Common myeloid progenitor, CD34-positive (primary cell): ENCODE measurements around the gene CALML4.

Source experiments
- CTCF ChIA-PET: fragments of 350-600 bp; sonication (Branson Sonifier 250); formaldehyde crosslinking; loops from one replicate; lab custom pipeline; 2021; ENCODE audit warnings: antibody characterized with exemption; lab: Charles Lee
- POLR2A ChIA-PET: fragments of 350-600 bp; sonication (Branson Sonifier 250); formaldehyde crosslinking; loops from one replicate; lab custom pipeline; 2021; ENCODE audit warnings: antibody characterized with exemption; lab: Charles Lee
- DNase-seq, 3 donors: peaks; one replicate each; pipeline versions ENCODE4 v3.0.0 to v3.0.0-alpha.2; 2013
- H3K27ac ChIP-seq, 2 experiments: 1 replicate in 1 of 2; 2 replicates in 1 of 2; pipeline ENCODE4 v1.7.0; 2013; ENCODE audit warnings: inconsistent platforms in 2 of 2, low read length in 2 of 2, mild to moderate bottlenecking in 2 of 2, low read depth in 1 of 2, moderate library complexity in 1 of 2; ENCODE audit not compliant: severe bottlenecking in 2 of 2, insufficient read depth in 1 of 2, poor library complexity in 1 of 2
- H3K27me3 ChIP-seq, 5 experiments: replicated peaks in 2 of 5; 1 replicate in 3 of 5; 2 replicates in 2 of 5; pipeline versions ENCODE4 v1.6.1 to v1.7.0; 2013; ENCODE audit warnings: low read length in 4 of 5, mild to moderate bottlenecking in 2 of 5, moderate library complexity in 2 of 5, inconsistent platforms in 1 of 5; ENCODE audit not compliant: insufficient read depth in 5 of 5, control insufficient read depth in 4 of 5
- H3K36me3 ChIP-seq, 4 experiments: 1 replicate in 2 of 4; 2 replicates in 2 of 4; pipeline versions ENCODE4 v1.6.1 to v1.7.0; 2013; ENCODE audit warnings: low read length in 3 of 4, control low read depth in 1 of 4, mild to moderate bottlenecking in 1 of 4; ENCODE audit not compliant: control insufficient read depth in 4 of 4, insufficient read depth in 4 of 4
- H3K4me1 ChIP-seq, 4 experiments: 1 replicate in 3 of 4; 2 replicates in 1 of 4; pipeline versions ENCODE4 v1.6.1 to v1.7.1; 2013; ENCODE audit warnings: low read length in 3 of 4, mild to moderate bottlenecking in 3 of 4, control low read depth in 1 of 4, inconsistent platforms in 1 of 4, moderate library complexity in 1 of 4; ENCODE audit not compliant: control insufficient read depth in 4 of 4, insufficient read depth in 4 of 4; ENCODE audit errors: control extremely low read depth in 1 of 4
- H3K4me3 ChIP-seq, 7 experiments: 1 replicate in 4 of 7; 2 replicates in 3 of 7; pipeline versions ENCODE4 v1.5.1 to v1.7.0; 2013; ENCODE audit warnings: mild to moderate bottlenecking in 7 of 7, low read length in 6 of 7, moderate library complexity in 6 of 7, inconsistent platforms in 2 of 7, low read depth in 2 of 7, control low read depth in 1 of 7; ENCODE audit not compliant: insufficient read depth in 4 of 7, control insufficient read depth in 1 of 7; ENCODE audit errors: extremely low read depth in 1 of 7
- H3K9me3 ChIP-seq, 5 experiments: 1 replicate in 4 of 5; 2 replicates in 1 of 5; pipeline versions ENCODE4 v1.6.1 to v1.7.1; 2013; ENCODE audit warnings: low read length in 4 of 5, mild to moderate bottlenecking in 2 of 5, inconsistent platforms in 1 of 5, low read depth in 1 of 5, moderate library complexity in 1 of 5; ENCODE audit not compliant: control insufficient read depth in 4 of 5, insufficient read depth in 2 of 5; ENCODE audit errors: control extremely low read depth in 1 of 5
- WGBS: methylation state at CpG from one replicate; pipeline ENCODE4 v1.1.5; 2013; ENCODE audit not compliant: insufficient coverage; 5-methylcytosine and 5-hydroxymethylcytosine counted together

The CALML4 gene

GRCh38 chr15:68230157-68231100 is 25.3 kb upstream of the CALML4 start:
- Histone ChIP-seq H3K9me3 (no peaks in the 10 kb centered on the region), H3K27me3 (no peaks in the 10 kb centered on the region), H3K4me1 (peaks cover 0 to 48% (median 26%) of the 10 kb centered on the region in 4 experiments), H3K4me3 (peak overlapping the region in 6 of 7 experiments; percentile 54 to 84 (median 80)), H3K27ac (no peak overlapping the region), H3K36me3 (no peaks in the 10 kb centered on the region)
- ChIA-PET CTCF (interaction anchor here (1.0 to 1.9 kb wide), 6 partner anchors 8 to 76 kb away, joined by 3 to 7 read pairs (median 4); no protein-coding TSS in a partner anchor), POLR2A (no interaction called here)
- WGBS = 64% methylated on average over 20 of the region's 20 CpGs
- DNase-seq = peak in 2 of 3 donors; percentile 44 to 52

- WGBS = 0% methylated on average over 44 of the region's 82 CpGs
These were observed 24.4 kb upstream of the CALML4 start, which contains the start of gene CLN6 for GRCh38 chr15:68229386-68230156. CLN6 (minus strand) TSS chr15:68229728; CDS start chr15:68229584, 144 bp downstream.

DNA sequence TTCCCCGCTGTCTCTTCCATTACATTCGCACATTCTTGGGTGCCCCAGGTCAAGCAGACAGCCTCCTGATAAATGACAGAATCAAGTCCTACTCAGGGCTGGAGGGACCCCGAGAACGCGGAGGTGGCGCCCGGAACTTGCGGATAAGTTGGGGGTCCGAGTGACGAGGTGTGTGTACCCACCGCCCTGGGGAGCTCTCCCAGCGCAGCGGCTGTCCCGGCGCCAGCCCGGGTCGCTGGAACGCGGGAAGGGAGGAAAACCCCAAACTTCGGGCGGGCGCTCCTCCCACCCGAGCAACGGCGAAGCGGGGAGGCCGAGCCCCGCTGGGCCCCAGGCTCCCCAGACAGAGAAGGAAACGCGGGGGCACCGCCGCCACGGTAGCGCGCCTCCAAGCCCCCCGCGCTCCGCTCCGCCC is 23.8 kb upstream of the CALML4 start:
- Histone ChIP-seq H3K36me3 (no peaks in the 10 kb centered on the region), H3K27ac (peak overlapping the region in 1 of 2 experiments; percentile 64), H3K9me3 (no peaks in the 10 kb centered on the region), H3K27me3 (no peaks in the 10 kb centered on the region), H3K4me1 (peaks cover 0 to 59% (median 36%) of the 10 kb centered on the region in 4 experiments), H3K4me3 (peak overlapping the region; percentile 53 to 84 (median 80))
- POLR2A ChIA-PET = interaction anchor here (1.0 kb wide), 1 partner anchor 48 kb away, joined by 3 read pairs; the partner anchor contains the start of gene FEM1B
- CTCF ChIA-PET = interaction anchor here (1.2 to 1.9 kb wide), 3 partner anchors 16 to 34 kb away, joined by 3 to 7 read pairs (median 4); no protein-coding TSS in a partner anchor
- no peak for DNase-seq
- WGBS = 0% methylated on average over 32 of the region's 39 CpGs

More at GRCh38 chr15:68229386-68230156, 24.4 kb upstream of the CALML4 start, which contains the start of gene CLN6:
- Histone ChIP-seq H3K4me1 (peaks cover 0 to 56% (median 32%) of the 10 kb centered on the region in 4 experiments), H3K27ac (peak within 1 kb of the TSS in 1 of 2 experiments; percentile 64), H3K27me3 (no peaks in the 10 kb centered on the region), H3K4me3 (peak within 1 kb of the TSS; percentile 62 to 84 (median 80)), H3K9me3 (no peaks in the 10 kb centered on the region), H3K36me3 (no peaks in the 10 kb centered on the region)
- DNase-seq = peak; percentile 80 to 94 (median 91)
- CTCF ChIA-PET = interaction anchor here (1.0 to 1.9 kb wide), 6 partner anchors 8 to 75 kb away, joined by 3 to 7 read pairs (median 4); no protein-coding TSS in a partner anchor
- POLR2A ChIA-PET = interaction anchor here (1.0 kb wide), 1 partner anchor 48 kb away, joined by 3 read pairs; the partner anchor contains the start of gene FEM1B

DNA sequence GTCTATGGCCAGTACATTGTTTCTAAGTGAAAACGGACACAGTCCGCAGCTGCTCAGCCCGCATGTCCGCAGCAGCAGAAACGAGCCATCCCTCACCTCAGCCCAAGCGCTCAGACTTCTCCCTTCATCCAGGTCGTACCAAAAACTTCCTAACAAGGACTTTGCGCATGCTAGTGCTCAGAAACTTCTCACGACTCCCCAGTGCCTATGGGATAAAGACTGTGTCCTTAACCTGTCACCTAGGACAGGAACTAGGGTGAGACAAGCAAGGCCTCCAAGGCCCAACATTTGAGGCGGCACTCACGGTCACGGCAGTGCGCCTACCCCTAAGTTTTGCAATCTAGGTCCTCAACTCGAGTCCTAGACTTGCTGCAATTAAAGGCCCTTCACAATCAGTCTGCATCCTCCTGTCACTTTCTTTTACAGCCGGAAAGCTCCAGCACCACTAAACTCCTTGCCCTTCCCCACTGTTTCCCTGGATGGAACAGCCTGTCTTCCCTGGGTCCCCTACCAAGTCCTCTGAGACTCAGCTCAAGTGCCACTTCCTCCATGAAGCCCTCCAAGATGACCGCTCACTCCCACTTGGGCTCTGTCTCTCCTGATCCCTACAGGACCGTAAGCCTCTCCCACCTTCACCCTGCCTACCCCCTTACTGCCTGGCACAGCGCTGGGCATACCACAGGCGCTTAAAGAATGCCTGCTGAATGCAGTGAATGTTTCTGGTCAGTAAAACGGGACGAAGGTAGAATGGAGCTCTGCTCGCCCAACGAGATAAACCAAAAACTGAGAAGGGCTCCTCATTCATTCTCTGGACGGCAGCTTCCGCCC is 23.2 kb upstream of the CALML4 start:
- Histone ChIP-seq H3K4me1 (peaks cover 0 to 59% (median 36%) of the 10 kb centered on the region in 4 experiments), H3K36me3 (peaks cover 0 to 2% (median 0%) of the 10 kb centered on the region in 4 experiments), H3K27me3 (no peaks in the 10 kb centered on the region), H3K27ac (peak overlapping the region in 1 of 2 experiments; percentile 64), H3K9me3 (no peaks in the 10 kb centered on the region), H3K4me3 (peak overlapping the region; percentile 53 to 84 (median 80))
- no peak for DNase-seq
- ChIA-PET CTCF (interaction anchor here (1.2 to 1.9 kb wide), 3 partner anchors 16 to 34 kb away, joined by 3 to 7 read pairs (median 4); no protein-coding TSS in a partner anchor), POLR2A (interaction anchor here (0.6 kb wide), 1 partner anchor 298 kb away, joined by 3 read pairs; no protein-coding TSS in a partner anchor)
- 68% methylated on average over 21 of the region's 25 CpGs for WGBS

DNA sequence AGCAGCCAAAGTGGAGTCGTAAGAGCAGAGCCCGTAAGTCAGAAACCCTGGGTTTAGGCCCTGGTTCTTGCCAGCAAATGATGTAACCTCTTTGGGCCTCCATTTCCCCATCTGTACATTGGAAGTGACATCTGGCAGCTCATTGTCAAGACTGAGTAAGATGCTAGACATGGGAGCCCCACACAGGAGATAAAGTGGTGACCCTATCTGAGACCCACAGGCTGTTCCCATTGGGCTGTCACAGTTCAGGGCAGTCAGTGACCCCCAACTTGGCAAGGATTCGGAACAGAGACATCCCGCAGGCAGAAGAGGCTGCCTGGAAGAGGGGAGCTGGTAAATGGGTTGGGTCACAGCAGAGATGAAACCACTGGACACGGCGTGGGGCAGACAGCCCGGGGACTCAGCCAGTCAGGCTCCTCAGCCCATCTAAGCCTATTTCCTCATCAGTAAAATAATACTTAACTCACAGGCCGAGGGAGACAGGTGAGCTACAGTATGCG is 22.6 kb upstream of the CALML4 start:
- Histone ChIP-seq H3K27ac (no peak overlapping the region), H3K4me1 (peaks cover 0 to 53% (median 33%) of the 10 kb centered on the region in 4 experiments), H3K4me3 (peak overlapping the region in 2 of 7 experiments; percentile 80 to 82), H3K9me3 (no peaks in the 10 kb centered on the region), H3K36me3 (peaks cover 0 to 7% (median under 1%) of the 10 kb centered on the region in 4 experiments), H3K27me3 (no peaks in the 10 kb centered on the region)
- 100% methylated on average over 2 of the region's 9 CpGs for WGBS
- no peak for DNase-seq
- ChIA-PET POLR2A (no interaction called here), CTCF (interaction anchor here (0.6 to 1.2 kb wide), 3 partner anchors 8 to 33 kb away, joined by 3 to 4 read pairs (median 3); no protein-coding TSS in a partner anchor)
